Embryonic facial prominence (tissue), 1 donor: Measurements from ENCODE around the gene GPR89A.
"Not testable (repeated sequence)": the region's sequence is repeated elsewhere in the genome, so short reads cannot be mapped to it uniquely, and the experiment has no call there.

Experiments
- DNase-seq: peaks from one replicate; pipeline ENCODE4 v3.0.0-alpha.2; 2016; ENCODE audit errors: extremely low spot score

The GPR89A gene

GRCh38 chr1:145717833-145718232 is 110.0 kb downstream of the GPR89A start:
- DNase-seq, result no peak

DNA sequence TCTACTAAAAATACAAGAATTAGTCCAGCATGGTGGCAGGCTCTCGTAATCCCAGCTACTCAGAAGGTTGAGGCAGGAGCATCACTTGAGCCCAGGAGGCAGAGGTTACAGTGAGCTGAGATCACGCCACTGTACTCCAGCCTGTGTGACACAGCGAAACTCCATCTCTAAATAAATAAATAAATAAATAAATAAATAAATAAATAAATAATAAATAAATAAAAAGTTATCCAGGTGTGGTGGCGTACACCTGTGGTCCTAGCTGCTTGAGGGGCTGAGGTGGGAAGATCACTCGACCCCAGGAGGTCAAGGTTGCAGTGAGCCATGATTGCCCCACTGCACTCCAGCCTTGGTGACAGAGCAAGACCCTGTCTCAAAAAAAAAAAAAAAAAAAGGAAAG is 110.7 kb downstream of the GPR89A start:
- DNase-seq, result not testable (repeated sequence)

DNA sequence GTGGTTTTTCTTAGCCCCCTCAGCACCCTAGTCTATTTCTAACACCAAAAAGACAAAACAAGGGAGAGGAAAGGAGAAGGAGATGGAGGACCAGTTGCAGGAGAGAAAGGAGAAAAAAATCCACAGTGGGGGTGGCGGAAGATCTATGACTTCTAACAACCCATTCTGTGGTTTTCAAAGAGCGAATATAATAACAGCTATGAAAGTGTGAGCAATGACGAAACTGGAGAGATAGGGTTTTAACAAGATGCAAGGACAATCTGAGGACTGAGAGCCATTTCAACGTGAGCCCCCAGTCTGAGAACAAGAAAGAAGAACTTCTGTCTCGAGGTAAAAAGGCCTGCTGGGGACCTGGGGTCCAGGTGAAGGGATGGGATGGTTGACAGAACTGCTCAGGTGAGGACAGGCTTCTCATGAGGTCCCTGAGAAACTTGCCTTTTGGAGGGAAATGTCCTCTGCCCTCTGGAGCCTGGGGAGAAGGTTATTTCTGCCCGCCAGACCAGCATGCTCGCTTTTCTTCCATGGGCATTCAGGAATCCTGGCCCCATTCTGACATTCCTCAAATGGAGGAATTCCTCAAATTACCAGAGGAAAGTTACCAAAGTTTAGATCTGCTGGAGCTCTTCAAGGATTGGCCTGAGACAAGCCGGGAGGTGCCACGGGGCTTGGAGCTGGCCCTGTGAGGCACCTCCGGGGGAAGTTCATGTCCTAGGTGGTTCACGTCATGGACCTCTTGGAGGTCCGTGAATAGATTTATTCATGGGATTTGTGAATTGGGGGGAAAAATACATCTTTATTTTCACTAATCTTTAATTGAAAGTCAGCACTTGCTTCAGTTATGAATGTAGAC is 111.7 kb downstream of the GPR89A start, which contains the start of gene CD160:
Gene CD160, plus strand, starts transcription at position 270 of the 850 bp plus-strand sequence. CDS start 8,829 bp downstream, outside the sequence.
- no peak for DNase-seq
